ENCODE measurements around the gene ERC2. TPM values are rescaled to one million over a fixed set of nuclear protein-coding genes. Genes with fewer than 3 reads are reported as not detected.
A peak's percentile ranks its signal among the peaks of the same experiment; 100 is the strongest.

The ERC2 gene
- polyA plus RNA-seq, 3 donors, result not detected

- no peak overlapping the region for H3K4me2 ChIP-seq (replicated peaks; ENCODE audit: extremely low read depth, low read length, poor library complexity, severe bottlenecking)
- Mint-ChIP-seq H3K4me3 (no peak overlapping the region), H3K9me3 (peaks cover 0 to 3% (median 0%) of the 10 kb centered on the region in 7 donors), H3K36me3 (no peaks in the 10 kb centered on the region), H3K27me3 (ENCODE audit: low read depth in 3 of 3) (peaks cover 19 to 39% (median 25%) of the 10 kb centered on the region in 3 donors), H3K27ac (no peak overlapping the region), H3K4me1 (no peaks in the 10 kb centered on the region)
- H4K20me1 ChIP-seq (ENCODE audit: insufficient read depth, low read length), result no peaks in the 10 kb centered on the region
- H3K4me3 ChIP-seq (replicated peaks in 1 of 3; ENCODE audit: low read depth in 2 of 3, low read length in 3 of 3), result no peak overlapping the region
- WGBS (ENCODE audit: insufficient coverage), result 86% methylated on average over 1 of the region's 2 CpGs
- H3K27ac ChIP-seq (ENCODE audit: low read depth in 1 of 2, low read length in 2 of 2), result no peak overlapping the region
- intact Hi-C loops (cut with micrococcal nuclease), result no loop called here
- TF ChIP-seq CTCF (IDR thresholded peaks at IDR 0.05), result no peak
- H3K4me1 ChIP-seq (ENCODE audit: control insufficient read depth in 1 of 2, insufficient read depth in 2 of 2, low read length in 2 of 2), result no peaks in the 10 kb centered on the region
- H2AFZ ChIP-seq (ENCODE audit: insufficient read depth, low read depth, low read length, poor library complexity, severe bottlenecking), result no peak overlapping the region
- no peak for DNase-seq
- no peak overlapping the region for H3K9ac ChIP-seq (ENCODE audit: insufficient read depth, low read length, poor library complexity, severe bottlenecking)
- H3K79me2 ChIP-seq (ENCODE audit: insufficient read depth, low read length), result no peaks in the 10 kb centered on the region
- H3K27me3 ChIP-seq (ENCODE audit: control insufficient read depth in 2 of 2, insufficient read depth in 2 of 2, low read length in 2 of 2), result peaks cover 13 to 35% of the 10 kb centered on the region in 2 donors
- H3K9me3 ChIP-seq (replicated peaks in 1 of 2; ENCODE audit: control insufficient read depth in 1 of 2, insufficient read depth in 1 of 2, low read length in 2 of 2), result no peaks in the 10 kb centered on the region
- H3K36me3 ChIP-seq (replicated peaks in 1 of 2; ENCODE audit: control insufficient read depth in 1 of 2, insufficient read depth in 2 of 2, low read length in 2 of 2), result no peaks in the 10 kb centered on the region
Measured at GRCh38 chr3:55494976-55495375, 973.3 kb downstream of the ERC2 start.

- TF ChIP-seq CTCF (IDR thresholded peaks at IDR 0.05), result no peak
- Histone ChIP-seq H4K20me1 (ENCODE audit: insufficient read depth, low read length) (no peaks in the 10 kb centered on the region), H3K79me2 (ENCODE audit: insufficient read depth, low read length) (no peaks in the 10 kb centered on the region), H3K4me1 (ENCODE audit: control insufficient read depth in 1 of 2, insufficient read depth in 2 of 2, low read length in 2 of 2) (peaks cover 6% of the 10 kb centered on the region in 2 donors), H3K4me3 (replicated peaks in 1 of 3; ENCODE audit: low read depth in 2 of 3, low read length in 3 of 3) (no peak overlapping the region), H3K36me3 (replicated peaks in 1 of 2; ENCODE audit: control insufficient read depth in 1 of 2, insufficient read depth in 2 of 2, low read length in 2 of 2) (no peaks in the 10 kb centered on the region), H3K27me3 (ENCODE audit: control insufficient read depth in 2 of 2, insufficient read depth in 2 of 2, low read length in 2 of 2) (peaks cover 26 to 51% of the 10 kb centered on the region in 2 donors), H2AFZ (ENCODE audit: insufficient read depth, low read depth, low read length, poor library complexity, severe bottlenecking) (no peak overlapping the region), H3K9ac (ENCODE audit: insufficient read depth, low read length, poor library complexity, severe bottlenecking) (no peak overlapping the region), H3K9me3 (replicated peaks in 1 of 2; ENCODE audit: control insufficient read depth in 1 of 2, insufficient read depth in 1 of 2, low read length in 2 of 2) (peaks cover 0 to 15% of the 10 kb centered on the region in 2 donors), H3K4me2 (replicated peaks; ENCODE audit: extremely low read depth, low read length, poor library complexity, severe bottlenecking) (no peak overlapping the region), H3K27ac (ENCODE audit: low read depth in 1 of 2, low read length in 2 of 2) (no peak overlapping the region)
- H3K27ac Mint-ChIP-seq, result no peak overlapping the region
- H3K4me1 Mint-ChIP-seq, result peaks cover 12% of the 10 kb centered on the region
- WGBS (ENCODE audit: insufficient coverage), result 81% methylated on average over 2 of the region's 5 CpGs
- peaks cover 0 to 10% (median 5%) of the 10 kb centered on the region in 7 donors for H3K9me3 Mint-ChIP-seq
- H3K27me3 Mint-ChIP-seq (ENCODE audit: low read depth in 3 of 3), result peaks cover 37 to 58% (median 44%) of the 10 kb centered on the region in 3 donors
- DNase-seq, result no peak
- peak overlapping the region in 1 of 2 donors; percentile 32 for H3K4me3 Mint-ChIP-seq
- intact Hi-C loops (cut with micrococcal nuclease), result no loop called here
- H3K36me3 Mint-ChIP-seq, result no peaks in the 10 kb centered on the region
Measured at GRCh38 chr3:55492976-55493375, 975.3 kb downstream of the ERC2 start.

All from CD14-positive monocyte (primary cell).